ENCODE measurements around the gene TAF6L.
"Not testable (repeated sequence)": the region's sequence is repeated elsewhere in the genome, so short reads cannot be mapped to it uniquely, and the experiment has no call there.

The TAF6L gene

GRCh38 chr11:62727165-62727871, 43.9 kb upstream of the TAF6L start, which contains the start of gene HNRNPUL2:
Gene HNRNPUL2, minus strand, starts transcription at chr11:62727457. Its CDS starts 301 bp downstream, at chr11:62727156.
- DNase-seq (ENCODE audit: low read depth, low spot score), result peak; percentile 97
- no peak for TF ChIP-seq YY1 (IDR thresholded peaks at IDR 0.05; ENCODE audit: insufficient read depth, insufficient read length)
- TF ChIP-seq ZNF274 (IDR thresholded peaks at IDR 0.05; ENCODE audit: low read depth, low read length), result no peak
- TF ChIP-seq SUZ12 (IDR thresholded peaks at IDR 0.05; ENCODE audit: extremely low read depth, insufficient read depth, insufficient read length), result no peak
- peak within 1 kb of the TSS; percentile 98 for H3K4me3 ChIP-seq (ENCODE audit: insufficient read length, low read depth)
- H3K36me3 ChIP-seq (ENCODE audit: insufficient read depth, insufficient read length, low read length), result peaks cover 54% of the 10 kb centered on the region
- H3K4me1 ChIP-seq (ENCODE audit: insufficient read depth, insufficient read length), result no peaks in the 10 kb centered on the region
- no peaks in the 10 kb centered on the region for H3K27me3 ChIP-seq (ENCODE audit: insufficient read depth, insufficient read length)
- no peaks in the 10 kb centered on the region for H3K9me3 ChIP-seq (ENCODE audit: insufficient read depth, low read length)
- peak within 1 kb of the TSS; percentile 97 for H3K9ac ChIP-seq (ENCODE audit: insufficient read length, low read depth)

- H3K9me3 ChIP-seq (ENCODE audit: insufficient read depth, low read length), result no peaks in the 10 kb centered on the region
- H3K4me1 ChIP-seq (ENCODE audit: insufficient read depth, insufficient read length), result no peaks in the 10 kb centered on the region
- no peak for TF ChIP-seq SUZ12 (IDR thresholded peaks at IDR 0.05; ENCODE audit: extremely low read depth, insufficient read depth, insufficient read length)
- TF ChIP-seq YY1 (IDR thresholded peaks at IDR 0.05; ENCODE audit: insufficient read depth, insufficient read length), result no peak
- TF ChIP-seq ZNF274 (IDR thresholded peaks at IDR 0.05; ENCODE audit: low read depth, low read length), result no peak
Observed at GRCh38 chr11:62727872-62728170, 43.4 kb upstream of the TAF6L start.

GRCh38 chr11:62728171-62728988, 42.8 kb upstream of the TAF6L start, which contains the start of gene TTC9C:
Gene TTC9C, plus strand, starts transcription at chr11:62728486. Its CDS starts 363 bp downstream, at chr11:62728849.
- no peaks in the 10 kb centered on the region for H3K9me3 ChIP-seq (ENCODE audit: insufficient read depth, low read length)
- H3K4me3 ChIP-seq (ENCODE audit: insufficient read length, low read depth), result peak within 1 kb of the TSS; percentile 98
- H3K27me3 ChIP-seq (ENCODE audit: insufficient read depth, insufficient read length), result no peaks in the 10 kb centered on the region
- no peak for DNase-seq (ENCODE audit: low read depth, low spot score)
- H3K36me3 ChIP-seq (ENCODE audit: insufficient read depth, insufficient read length, low read length), result peaks cover 49% of the 10 kb centered on the region
- TF ChIP-seq YY1 (IDR thresholded peaks at IDR 0.05; ENCODE audit: insufficient read depth, insufficient read length) (no peak), ZNF274 (IDR thresholded peaks at IDR 0.05; ENCODE audit: low read depth, low read length) (no peak), SUZ12 (IDR thresholded peaks at IDR 0.05; ENCODE audit: extremely low read depth, insufficient read depth, insufficient read length) (no peak)
- H3K4me1 ChIP-seq (ENCODE audit: insufficient read depth, insufficient read length), result no peaks in the 10 kb centered on the region
- H3K9ac ChIP-seq (ENCODE audit: insufficient read length, low read depth), result peak within 1 kb of the TSS; percentile 97

More at GRCh38 chr11:62727872-62728170, 43.4 kb upstream of the TAF6L start:
- peak overlapping the region; percentile 97 for H3K9ac ChIP-seq (ENCODE audit: insufficient read length, low read depth)
- H3K4me3 ChIP-seq (ENCODE audit: insufficient read length, low read depth), result peak overlapping the region; percentile 98
- DNase-seq (ENCODE audit: low read depth, low spot score), result peak; percentile 95
- H3K36me3 ChIP-seq (ENCODE audit: insufficient read depth, insufficient read length, low read length), result peaks cover 49% of the 10 kb centered on the region
- no peaks in the 10 kb centered on the region for H3K27me3 ChIP-seq (ENCODE audit: insufficient read depth, insufficient read length)

GRCh38 chr11:62730076-62730475, 41.1 kb upstream of the TAF6L start:
- H3K4me3 ChIP-seq (ENCODE audit: insufficient read length, low read depth); H3K27me3 ChIP-seq (ENCODE audit: insufficient read depth, insufficient read length); H3K9ac ChIP-seq (ENCODE audit: insufficient read length, low read depth); H3K4me1 ChIP-seq (ENCODE audit: insufficient read depth, insufficient read length); H3K9me3 ChIP-seq (ENCODE audit: insufficient read depth, low read length); DNase-seq (ENCODE audit: low read depth, low spot score): not testable (repeated sequence)
- H3K36me3 ChIP-seq (ENCODE audit: insufficient read depth, insufficient read length, low read length), result peaks cover 46% of the 10 kb centered on the region

GRCh38 chr11:62732830-62733229, 38.4 kb upstream of the TAF6L start:
- Histone ChIP-seq H3K4me3 (ENCODE audit: insufficient read length, low read depth) (no peak overlapping the region), H3K36me3 (ENCODE audit: insufficient read depth, insufficient read length, low read length) (peaks cover 47% of the 10 kb centered on the region), H3K9ac (ENCODE audit: insufficient read length, low read depth) (no peak overlapping the region), H3K9me3 (ENCODE audit: insufficient read depth, low read length) (no peaks in the 10 kb centered on the region), H3K4me1 (ENCODE audit: insufficient read depth, insufficient read length) (no peaks in the 10 kb centered on the region), H3K27me3 (ENCODE audit: insufficient read depth, insufficient read length) (no peaks in the 10 kb centered on the region)
- no peak for DNase-seq (ENCODE audit: low read depth, low spot score)
- no peak for TF ChIP-seq YY1 (IDR thresholded peaks at IDR 0.05; ENCODE audit: insufficient read depth, insufficient read length)

GRCh38 chr11:62737196-62737595, 34.0 kb upstream of the TAF6L start:
- Histone ChIP-seq H3K36me3 (ENCODE audit: insufficient read depth, insufficient read length, low read length) (peaks cover 69% of the 10 kb centered on the region), H3K9me3 (ENCODE audit: insufficient read depth, low read length) (no peaks in the 10 kb centered on the region), H3K27me3 (ENCODE audit: insufficient read depth, insufficient read length) (no peaks in the 10 kb centered on the region), H3K9ac (ENCODE audit: insufficient read length, low read depth) (no peak overlapping the region), H3K4me1 (ENCODE audit: insufficient read depth, insufficient read length) (no peaks in the 10 kb centered on the region), H3K4me3 (ENCODE audit: insufficient read length, low read depth) (no peak overlapping the region)
- no peak for TF ChIP-seq YY1 (IDR thresholded peaks at IDR 0.05; ENCODE audit: insufficient read depth, insufficient read length)
- no peak for DNase-seq (ENCODE audit: low read depth, low spot score)

DNA sequence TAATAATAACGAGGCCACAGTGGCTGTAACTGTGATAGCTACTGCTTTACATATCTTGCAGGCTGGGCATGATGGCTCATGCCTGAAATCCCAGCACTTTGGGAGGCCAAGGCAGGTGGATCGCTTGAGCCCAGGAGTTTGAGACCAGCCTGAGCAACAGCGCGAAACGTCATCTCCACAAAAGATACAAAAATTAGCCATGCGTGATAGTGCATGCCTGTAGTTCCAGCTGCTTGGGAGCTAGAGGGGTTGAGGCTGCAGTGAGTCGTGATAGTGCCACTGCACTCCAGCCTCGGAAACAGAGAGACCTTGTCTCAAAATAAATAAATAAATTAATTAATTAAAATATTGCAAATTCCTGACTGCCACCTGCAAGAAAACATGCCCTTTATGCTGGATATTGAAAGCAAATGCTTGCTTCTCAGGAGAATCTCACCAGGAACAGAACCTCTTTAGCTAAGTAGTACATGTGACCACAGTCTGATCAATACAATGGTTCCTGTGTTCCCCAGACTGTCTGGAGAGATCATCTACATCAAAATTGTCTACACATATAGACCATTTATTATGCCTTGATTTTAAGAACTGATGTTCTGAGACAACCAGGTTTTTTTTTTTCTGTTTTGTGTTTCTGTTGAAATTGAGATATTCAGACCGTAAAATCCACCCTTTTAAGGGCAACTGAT, 23.6 kb upstream of the TAF6L start:
- Histone ChIP-seq H3K36me3 (ENCODE audit: insufficient read depth, insufficient read length, low read length) (peaks cover 22% of the 10 kb centered on the region), H3K27me3 (ENCODE audit: insufficient read depth, insufficient read length) (no peaks in the 10 kb centered on the region), H3K9ac (ENCODE audit: insufficient read length, low read depth) (no peak overlapping the region), H3K4me1 (ENCODE audit: insufficient read depth, insufficient read length) (peaks cover 2% of the 10 kb centered on the region), H3K4me3 (ENCODE audit: insufficient read length, low read depth) (no peak overlapping the region), H3K9me3 (ENCODE audit: insufficient read depth, low read length) (no peaks in the 10 kb centered on the region)
- no peak for DNase-seq (ENCODE audit: low read depth, low spot score)
- TF ChIP-seq SUZ12 (IDR thresholded peaks at IDR 0.05; ENCODE audit: extremely low read depth, insufficient read depth, insufficient read length) (no peak), YY1 (IDR thresholded peaks at IDR 0.05; ENCODE audit: insufficient read depth, insufficient read length) (no peak), ZNF274 (IDR thresholded peaks at IDR 0.05; ENCODE audit: low read depth, low read length) (no peak)

- peaks cover 30% of the 10 kb centered on the region for H3K36me3 ChIP-seq (ENCODE audit: insufficient read depth, insufficient read length, low read length)
- not testable (repeated sequence) for H3K9me3 ChIP-seq (ENCODE audit: insufficient read depth, low read length); H3K4me1 ChIP-seq (ENCODE audit: insufficient read depth, insufficient read length); H3K9ac ChIP-seq (ENCODE audit: insufficient read length, low read depth); H3K27me3 ChIP-seq (ENCODE audit: insufficient read depth, insufficient read length); H3K4me3 ChIP-seq (ENCODE audit: insufficient read length, low read depth); DNase-seq (ENCODE audit: low read depth, low spot score)
Observed at GRCh38 chr11:62749931-62750330, 21.3 kb upstream of the TAF6L start.
